Measurements from ENCODE around the gene TMEM209.

Gene TMEM209

GRCh38 chr7:130144312-130145171, 60.7 kb downstream of the TMEM209 start:
- no peak overlapping the region for H3K4me3 ChIP-seq (ENCODE audit: insufficient read depth, low read depth, low read length)
- H3K36me3 ChIP-seq (ENCODE audit: control insufficient read depth, insufficient read depth, low read length) = no peaks in the 10 kb centered on the region
- no peak overlapping the region for H3K27ac ChIP-seq (ENCODE audit: insufficient read depth, low read depth, low read length, poor library complexity, severe bottlenecking)
- H3K27me3 ChIP-seq (ENCODE audit: control insufficient read depth, insufficient read depth, low read length, poor library complexity, severe bottlenecking) = no peaks in the 10 kb centered on the region
- H3K4me1 ChIP-seq (ENCODE audit: control insufficient read depth, insufficient read depth, low read length) = peaks cover 21% of the 10 kb centered on the region
- H3K9me3 ChIP-seq (ENCODE audit: control insufficient read depth, low read length) = no peaks in the 10 kb centered on the region
- 90 to 91% methylated on average over 14 of the region's 14 CpGs for WGBS, 2 experiments

- 75 to 83% methylated on average over 3 of the region's 3 CpGs for WGBS, 2 experiments
- H3K4me3 ChIP-seq (ENCODE audit: insufficient read depth, low read depth, low read length) = no peak overlapping the region
- no peaks in the 10 kb centered on the region for H3K27me3 ChIP-seq (ENCODE audit: control insufficient read depth, insufficient read depth, low read length, poor library complexity, severe bottlenecking)
- H3K9me3 ChIP-seq (ENCODE audit: control insufficient read depth, low read length) = no peaks in the 10 kb centered on the region
- H3K4me1 ChIP-seq (ENCODE audit: control insufficient read depth, insufficient read depth, low read length) = peaks cover 21% of the 10 kb centered on the region
- no peaks in the 10 kb centered on the region for H3K36me3 ChIP-seq (ENCODE audit: control insufficient read depth, insufficient read depth, low read length)
- no peak overlapping the region for H3K27ac ChIP-seq (ENCODE audit: insufficient read depth, low read depth, low read length, poor library complexity, severe bottlenecking)
Observed at GRCh38 chr7:130143986-130144311, 61.3 kb downstream of the TMEM209 start.

GRCh38 chr7:130143334-130143732, 61.9 kb downstream of the TMEM209 start:
- no peaks in the 10 kb centered on the region for H3K36me3 ChIP-seq (ENCODE audit: control insufficient read depth, insufficient read depth, low read length)
- peaks cover 21% of the 10 kb centered on the region for H3K4me1 ChIP-seq (ENCODE audit: control insufficient read depth, insufficient read depth, low read length)
- WGBS, 2 experiments = 94 to 95% methylated on average over 5 of the region's 5 CpGs
- no peaks in the 10 kb centered on the region for H3K9me3 ChIP-seq (ENCODE audit: control insufficient read depth, low read length)
- no peak overlapping the region for H3K27ac ChIP-seq (ENCODE audit: insufficient read depth, low read depth, low read length, poor library complexity, severe bottlenecking)
- H3K4me3 ChIP-seq (ENCODE audit: insufficient read depth, low read depth, low read length) = no peak overlapping the region
- no peaks in the 10 kb centered on the region for H3K27me3 ChIP-seq (ENCODE audit: control insufficient read depth, insufficient read depth, low read length, poor library complexity, severe bottlenecking)

GRCh38 chr7:130142654-130143333, 62.4 kb downstream of the TMEM209 start:
- no peaks in the 10 kb centered on the region for H3K36me3 ChIP-seq (ENCODE audit: control insufficient read depth, insufficient read depth, low read length)
- H3K9me3 ChIP-seq (ENCODE audit: control insufficient read depth, low read length) = no peaks in the 10 kb centered on the region
- H3K27me3 ChIP-seq (ENCODE audit: control insufficient read depth, insufficient read depth, low read length, poor library complexity, severe bottlenecking) = no peaks in the 10 kb centered on the region
- WGBS, 2 experiments = 94 to 96% methylated on average over 14 of the region's 14 CpGs
- peak overlapping the region; percentile 85 for H3K27ac ChIP-seq (ENCODE audit: insufficient read depth, low read depth, low read length, poor library complexity, severe bottlenecking)
- no peak overlapping the region for H3K4me3 ChIP-seq (ENCODE audit: insufficient read depth, low read depth, low read length)
- H3K4me1 ChIP-seq (ENCODE audit: control insufficient read depth, insufficient read depth, low read length) = peaks cover 21% of the 10 kb centered on the region

- H3K36me3 ChIP-seq (ENCODE audit: control insufficient read depth, insufficient read depth, low read length) = no peaks in the 10 kb centered on the region
- H3K27me3 ChIP-seq (ENCODE audit: control insufficient read depth, insufficient read depth, low read length, poor library complexity, severe bottlenecking) = no peaks in the 10 kb centered on the region
- 68 to 71% methylated on average over 17 of the region's 17 CpGs for WGBS, 2 experiments
- peaks cover 21% of the 10 kb centered on the region for H3K4me1 ChIP-seq (ENCODE audit: control insufficient read depth, insufficient read depth, low read length)
- H3K27ac ChIP-seq (ENCODE audit: insufficient read depth, low read depth, low read length, poor library complexity, severe bottlenecking) = peak overlapping the region; percentile 85
- H3K4me3 ChIP-seq (ENCODE audit: insufficient read depth, low read depth, low read length) = peak overlapping the region; percentile 4
- no peaks in the 10 kb centered on the region for H3K9me3 ChIP-seq (ENCODE audit: control insufficient read depth, low read length)
Observed at GRCh38 chr7:130141884-130142653, 63.1 kb downstream of the TMEM209 start.

- 20 to 27% methylated on average over 38 to 39 of the region's 39 CpGs for WGBS, 2 experiments
- peak overlapping the region; percentile 85 for H3K27ac ChIP-seq (ENCODE audit: insufficient read depth, low read depth, low read length, poor library complexity, severe bottlenecking)
- no peaks in the 10 kb centered on the region for H3K9me3 ChIP-seq (ENCODE audit: control insufficient read depth, low read length)
- no peaks in the 10 kb centered on the region for H3K27me3 ChIP-seq (ENCODE audit: control insufficient read depth, insufficient read depth, low read length, poor library complexity, severe bottlenecking)
- no peaks in the 10 kb centered on the region for H3K36me3 ChIP-seq (ENCODE audit: control insufficient read depth, insufficient read depth, low read length)
- H3K4me1 ChIP-seq (ENCODE audit: control insufficient read depth, insufficient read depth, low read length) = peaks cover 21% of the 10 kb centered on the region
- peak overlapping the region; percentile 11 for H3K4me3 ChIP-seq (ENCODE audit: insufficient read depth, low read depth, low read length)
Observed at GRCh38 chr7:130141161-130141883, 63.9 kb downstream of the TMEM209 start.

- Histone ChIP-seq H3K36me3 (ENCODE audit: control insufficient read depth, insufficient read depth, low read length) (no peaks in the 10 kb centered on the region), H3K27me3 (ENCODE audit: control insufficient read depth, insufficient read depth, low read length, poor library complexity, severe bottlenecking) (no peaks in the 10 kb centered on the region), H3K4me3 (ENCODE audit: insufficient read depth, low read depth, low read length) (no peak overlapping the region), H3K27ac (ENCODE audit: insufficient read depth, low read depth, low read length, poor library complexity, severe bottlenecking) (peak overlapping the region; percentile 85), H3K9me3 (ENCODE audit: control insufficient read depth, low read length) (no peaks in the 10 kb centered on the region), H3K4me1 (ENCODE audit: control insufficient read depth, insufficient read depth, low read length) (peaks cover 21% of the 10 kb centered on the region)
- 91% methylated on average over 47 of the region's 47 CpGs for WGBS, 2 experiments
Observed at GRCh38 chr7:130140551-130141160, 64.5 kb downstream of the TMEM209 start.

- H3K27me3 ChIP-seq (ENCODE audit: control insufficient read depth, insufficient read depth, low read length, poor library complexity, severe bottlenecking) = no peaks in the 10 kb centered on the region
- no peaks in the 10 kb centered on the region for H3K36me3 ChIP-seq (ENCODE audit: control insufficient read depth, insufficient read depth, low read length)
- no peak overlapping the region for H3K27ac ChIP-seq (ENCODE audit: insufficient read depth, low read depth, low read length, poor library complexity, severe bottlenecking)
- 92 to 97% methylated on average over 2 of the region's 2 CpGs for WGBS, 2 experiments
- peaks cover 21% of the 10 kb centered on the region for H3K4me1 ChIP-seq (ENCODE audit: control insufficient read depth, insufficient read depth, low read length)
- no peak overlapping the region for H3K4me3 ChIP-seq (ENCODE audit: insufficient read depth, low read depth, low read length)
- H3K9me3 ChIP-seq (ENCODE audit: control insufficient read depth, low read length) = no peaks in the 10 kb centered on the region
Observed at GRCh38 chr7:130139193-130139960, 65.8 kb downstream of the TMEM209 start.

- peaks cover 16% of the 10 kb centered on the region for H3K4me1 ChIP-seq (ENCODE audit: control insufficient read depth, insufficient read depth, low read length)
- WGBS, 2 experiments = 93 to 95% methylated on average over 4 of the region's 4 CpGs
Observed at GRCh38 chr7:130137207-130137606, 68.0 kb downstream of the TMEM209 start.

More at GRCh38 chr7:130137207-130137606, 68.0 kb downstream of the TMEM209 start:
- no peaks in the 10 kb centered on the region for H3K9me3 ChIP-seq (ENCODE audit: control insufficient read depth, low read length)
- no peaks in the 10 kb centered on the region for H3K27me3 ChIP-seq (ENCODE audit: control insufficient read depth, insufficient read depth, low read length, poor library complexity, severe bottlenecking)
- H3K4me3 ChIP-seq (ENCODE audit: insufficient read depth, low read depth, low read length) = no peak overlapping the region
- H3K36me3 ChIP-seq (ENCODE audit: control insufficient read depth, insufficient read depth, low read length) = no peaks in the 10 kb centered on the region
- H3K27ac ChIP-seq (ENCODE audit: insufficient read depth, low read depth, low read length, poor library complexity, severe bottlenecking) = no peak overlapping the region

Measured in ectodermal cell (in vitro differentiated cells).